ENCODE data around the gene YES1.

DNA sequence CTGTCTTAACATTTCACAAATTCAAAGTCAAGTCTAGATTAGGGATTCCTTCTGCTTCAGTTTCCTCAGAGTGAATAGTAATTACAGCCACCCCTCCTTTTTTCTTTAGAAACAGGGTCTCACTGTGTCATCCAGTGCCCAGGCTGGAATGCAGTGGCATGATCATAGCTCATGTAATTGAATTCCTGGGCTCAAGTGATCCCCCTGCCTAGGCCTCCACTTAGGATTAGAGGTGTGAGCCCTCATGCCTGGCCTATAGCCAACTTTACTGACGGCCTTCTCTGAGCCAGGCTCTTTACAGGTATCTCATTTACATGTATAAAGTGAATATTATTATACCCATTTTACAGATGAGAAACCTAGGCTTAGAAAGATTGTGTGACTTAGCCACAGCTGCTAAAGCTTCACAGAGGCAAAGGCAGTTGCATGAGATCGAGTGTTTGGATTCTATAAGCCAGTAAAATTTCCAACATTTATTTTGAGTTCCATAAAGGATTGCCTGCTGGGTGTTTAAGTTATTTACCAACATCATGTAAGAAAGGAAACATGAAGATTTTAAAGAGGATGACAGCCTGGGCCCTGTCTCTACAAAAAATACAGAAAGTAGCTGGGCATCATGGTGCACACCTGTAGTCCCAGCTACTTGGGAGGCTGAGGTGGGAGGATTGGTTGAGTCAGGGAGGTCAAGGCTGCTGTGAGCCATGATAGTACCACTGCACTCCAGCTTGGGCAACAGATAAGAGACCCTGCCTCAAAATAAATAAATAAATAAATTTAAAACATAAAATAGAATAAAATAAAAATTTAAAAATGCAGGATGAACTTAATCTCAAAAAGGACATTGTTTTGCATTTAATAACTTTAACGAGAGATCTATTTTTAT lies 101.4 kb downstream of the YES1 start:
- TF ChIP-seq, protein P1, sequence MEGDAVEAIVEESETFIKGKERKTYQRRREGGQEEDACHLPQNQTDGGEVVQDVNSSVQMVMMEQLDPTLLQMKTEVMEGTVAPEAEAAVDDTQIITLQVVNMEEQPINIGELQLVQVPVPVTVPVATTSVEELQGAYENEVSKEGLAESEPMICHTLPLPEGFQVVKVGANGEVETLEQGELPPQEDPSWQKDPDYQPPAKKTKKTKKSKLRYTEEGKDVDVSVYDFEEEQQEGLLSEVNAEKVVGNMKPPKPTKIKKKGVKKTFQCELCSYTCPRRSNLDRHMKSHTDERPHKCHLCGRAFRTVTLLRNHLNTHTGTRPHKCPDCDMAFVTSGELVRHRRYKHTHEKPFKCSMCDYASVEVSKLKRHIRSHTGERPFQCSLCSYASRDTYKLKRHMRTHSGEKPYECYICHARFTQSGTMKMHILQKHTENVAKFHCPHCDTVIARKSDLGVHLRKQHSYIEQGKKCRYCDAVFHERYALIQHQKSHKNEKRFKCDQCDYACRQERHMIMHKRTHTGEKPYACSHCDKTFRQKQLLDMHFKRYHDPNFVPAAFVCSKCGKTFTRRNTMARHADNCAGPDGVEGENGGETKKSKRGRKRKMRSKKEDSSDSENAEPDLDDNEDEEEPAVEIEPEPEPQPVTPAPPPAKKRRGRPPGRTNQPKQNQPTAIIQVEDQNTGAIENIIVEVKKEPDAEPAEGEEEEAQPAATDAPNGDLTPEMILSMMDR (IDR thresholded peaks at IDR 0.05; ENCODE audit: borderline replicate concordance, extremely low read depth, low read length, poor library complexity, severe bottlenecking): no peak
- TF ChIP-seq EZH2 (IDR thresholded peaks at IDR 0.05; ENCODE audit: borderline replicate concordance, low read depth, low read length, severe bottlenecking): no peak

Data from DND-41 (cell line).